PC-9 (cell line): ENCODE measurements around the gene CNTNAP2. TPM values are rescaled to one million over a fixed set of nuclear protein-coding genes. Genes with fewer than 3 reads are reported as not detected.

Experiments
- BruUV-seq: library from RNA; stranded (reverse); fragments of 400-500 nt; replicated peaks from 2 replicates; lab custom pipeline; 2021; lab: Mats Ljungman, UMichigan
- CTCF ChIA-PET: fragments of 300-600 bp; sonication (Branson Sonifier 250); formaldehyde crosslinking; loops from one replicate; lab custom pipeline; 2022; ENCODE audit warnings: antibody characterized with exemption; lab: Charles Lee
- POLR2A ChIA-PET: fragments of 300-600 bp; sonication (Branson Sonifier 250); formaldehyde crosslinking; loops from one replicate; lab custom pipeline; 2022; ENCODE audit warnings: antibody characterized with exemption; ENCODE audit not compliant: unreplicated experiment; lab: Charles Lee
- DNase-seq, 2 experiments: peaks; one replicate each; pipeline versions ENCODE4 v3.0.0 to v3.0.0-alpha.2; 2015 to 2022; ENCODE audit warnings: mixed read lengths in 1 of 2
- H2AFZ ChIP-seq: fragments of 200-600 bp; sonication (generic); 2 replicates; pipeline ENCODE4 v1.8.1; 2017; ENCODE audit warnings: antibody characterized with exemption
- H3F3A ChIP-seq: fragments of 200-600 bp; sonication (generic); 2 replicates; pipeline ENCODE4 v1.8.1; 2017; ENCODE audit warnings: antibody characterized with exemption, mild to moderate bottlenecking, low read depth; ENCODE audit not compliant: insufficient read depth
- H3K27ac ChIP-seq: fragments of 200-600 bp; sonication (generic); 2 replicates; pipeline ENCODE4 v1.6.1; 2016; ENCODE audit warnings: mixed run types
- H3K27me3 ChIP-seq: fragments of 200-600 bp; sonication (generic); 2 replicates; pipeline ENCODE4 v1.6.1; 2016; ENCODE audit warnings: low read depth, mixed run types; ENCODE audit not compliant: insufficient read depth
- H3K36me3 ChIP-seq: fragments of 200-600 bp; sonication (generic); 2 replicates; pipeline ENCODE4 v1.6.1; 2016; ENCODE audit warnings: low read depth, mixed run types
- H3K4me1 ChIP-seq: fragments of 200-600 bp; sonication (generic); replicated peaks from 2 replicates; pipeline ENCODE4 v1.6.1; 2016; ENCODE audit warnings: mixed run types; ENCODE audit not compliant: insufficient read depth
- H3K4me2 ChIP-seq: fragments of 200-600 bp; sonication (generic); 2 replicates; pipeline ENCODE4 v1.6.1; 2017; ENCODE audit warnings: mixed run types
- H3K4me3 ChIP-seq: fragments of 200-600 bp; sonication (generic); 2 replicates; pipeline ENCODE4 v1.6.1; 2016; ENCODE audit warnings: mixed run types
- H3K79me2 ChIP-seq: fragments of 200-600 bp; sonication (generic); 2 replicates; pipeline ENCODE4 v1.6.1; 2017; ENCODE audit warnings: low read depth, mixed run types
- H3K9me2 ChIP-seq: fragments of 200-600 bp; sonication (generic); 2 replicates; pipeline ENCODE4 v1.8.1; 2017; ENCODE audit warnings: mild to moderate bottlenecking; ENCODE audit not compliant: insufficient read depth
- H3K9me3 ChIP-seq: fragments of 200-600 bp; sonication (generic); 2 replicates; pipeline ENCODE4 v1.8.1; 2016; ENCODE audit warnings: low read depth; ENCODE audit not compliant: insufficient read depth
- H4K20me1 ChIP-seq: fragments of 200-600 bp; sonication (generic); 2 replicates; pipeline ENCODE4 v1.8.1; 2017; ENCODE audit not compliant: insufficient read depth
- CTCF ChIP-seq: fragments of 200-600 bp; sonication (generic); conservative IDR thresholded peaks from 2 replicates; pipeline ENCODE4 v1.6.1; 2017; ENCODE audit warnings: mixed run types, antibody characterized with exemption, mild to moderate bottlenecking, moderate library complexity
- EZH2 ChIP-seq: fragments of 200-600 bp; sonication (generic); IDR thresholded peaks from 2 replicates; pipeline ENCODE4 v1.8.0; 2017; ENCODE audit warnings: antibody characterized with exemption, low read depth
- intact Hi-C: fragments of 100-400 bp; cut with micrococcal nuclease; formaldehyde crosslinking; loops from one replicate; pipeline ENCODE4 v1.10.0; 2022; ENCODE audit not compliant: unreplicated experiment
- microRNA-seq: library from miRNA; unstranded; fragments of <30 nt; microRNA quantifications from one replicate; pipeline ENCODE4 v1.2.0, GENCODE V29; 2021; ENCODE audit warnings: borderline number of aligned reads, borderline replicate concordance
- total RNA-seq: library from RNA; stranded (reverse); gene quantifications from 2 replicates; pipeline ENCODE4 v1.2.3, GENCODE V29; 2021

Gene CNTNAP2
- total RNA-seq, 1 experiment from 2014 or later = not detected

DNA sequence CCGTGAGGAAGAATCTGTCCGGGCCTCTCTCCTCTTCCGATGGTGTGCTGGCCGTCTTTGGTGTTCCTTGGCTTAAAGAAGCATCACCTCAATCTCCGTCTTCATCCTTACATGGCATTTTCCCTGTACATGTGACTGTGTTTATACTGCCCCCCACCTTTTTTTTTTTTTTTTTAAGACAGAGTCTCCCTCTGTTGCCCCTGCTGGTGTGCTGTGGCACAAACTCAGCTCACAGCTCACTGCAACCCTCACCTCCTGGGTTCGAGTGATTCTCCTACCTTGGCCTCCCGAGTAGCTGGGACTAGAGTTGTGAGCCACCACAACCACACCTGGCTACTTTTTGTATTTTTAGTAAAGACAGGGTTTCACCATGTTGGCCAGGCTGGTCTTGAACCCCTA lies 2352.1 kb downstream of the CNTNAP2 start:
- Histone ChIP-seq H3F3A (no peaks in the 10 kb centered on the region), H3K9me3 (no peaks in the 10 kb centered on the region), H3K27ac (no peak overlapping the region), H2AFZ (no peak overlapping the region), H3K79me2 (no peaks in the 10 kb centered on the region), H3K4me2 (no peak overlapping the region), H3K4me3 (no peak overlapping the region), H3K36me3 (no peaks in the 10 kb centered on the region), H3K4me1 (no peaks in the 10 kb centered on the region; the same call in 1 of the 2 replicates), H4K20me1 (no peaks in the 10 kb centered on the region), H3K27me3 (peaks cover 73% of the 10 kb centered on the region), H3K9me2 (no peaks in the 10 kb centered on the region)
- no peak for DNase-seq
- POLR2A ChIA-PET = no interaction called here
- BruUV-seq = no TSS peak
- TF ChIP-seq CTCF (no peak), EZH2 (no peak)
- CTCF ChIA-PET = no interaction called here
- intact Hi-C loops = no loop called here

Small RNAs within 50 kb of the gene (microRNA-seq; reads per million reads assigned to microRNA genes)
- gene MIR548F4 = not detected
